Hematopoietic multipotent progenitor cell treated with erythropoietin and hydrocortisone succinate and interleukin-3 and kit ligand, for 15 days (in vitro differentiated cells): ENCODE data around the gene PPFIBP2.

Experiments used
- DNase-seq: peaks from one replicate; pipeline ENCODE4 v3.0.0-alpha.2; 2015; ENCODE audit warnings: low spot score

Gene PPFIBP2

GRCh38 chr11:7551571-7551970 is 37.8 kb downstream of the PPFIBP2 start:
- DNase-seq = no peak

- no peak for DNase-seq
These were observed 38.9 kb downstream of the PPFIBP2 start for GRCh38 chr11:7552666-7553065.

GRCh38 chr11:7555052-7555699 is 41.4 kb downstream of the PPFIBP2 start:
- DNase-seq = no peak

GRCh38 chr11:7558046-7558445 is 44.2 kb downstream of the PPFIBP2 start:
- DNase-seq = no peak

- DNase-seq = no peak
These were observed 45.8 kb downstream of the PPFIBP2 start for GRCh38 chr11:7559398-7560283.

- DNase-seq = no peak
These were observed 47.8 kb downstream of the PPFIBP2 start for GRCh38 chr11:7561562-7561961.

- DNase-seq = no peak
These were observed 49.5 kb downstream of the PPFIBP2 start for GRCh38 chr11:7563281-7563680.

GRCh38 chr11:7564803-7565202 is 51.0 kb downstream of the PPFIBP2 start:
- no peak for DNase-seq

- no peak for DNase-seq
These were observed 53.5 kb downstream of the PPFIBP2 start for GRCh38 chr11:7567311-7567710.

- no peak for DNase-seq
These were observed 55.2 kb downstream of the PPFIBP2 start for GRCh38 chr11:7569044-7569443.

- DNase-seq = no peak
These were observed 56.4 kb downstream of the PPFIBP2 start for GRCh38 chr11:7570241-7570640.

GRCh38 chr11:7570938-7571521 is 57.2 kb downstream of the PPFIBP2 start:
- DNase-seq = no peak

GRCh38 chr11:7571640-7572000 is 57.8 kb downstream of the PPFIBP2 start:
- DNase-seq = no peak

GRCh38 chr11:7572001-7572712 is 58.4 kb downstream of the PPFIBP2 start:
- no peak for DNase-seq

GRCh38 chr11:7573193-7573557 is 59.4 kb downstream of the PPFIBP2 start:
- no peak for DNase-seq

- DNase-seq = no peak
These were observed 59.9 kb downstream of the PPFIBP2 start for GRCh38 chr11:7573558-7574296.

GRCh38 chr11:7574491-7575130 is 60.8 kb downstream of the PPFIBP2 start:
- DNase-seq = no peak

GRCh38 chr11:7575841-7576725 is 62.3 kb downstream of the PPFIBP2 start:
- no peak for DNase-seq

- no peak for DNase-seq
These were observed 63.0 kb downstream of the PPFIBP2 start for GRCh38 chr11:7576726-7577290.
